Kidney (tissue), 14 donors: ENCODE data around the gene FHL1. TPM values are rescaled to one million over a fixed set of nuclear protein-coding genes. Genes with fewer than 3 reads are reported as not detected.

Experiments used
- DNase-seq, 5 donors: peaks; one replicate each; pipeline ENCODE4 v3.0.0-alpha.2; 2013 to 2020
- FAIRE-seq: peaks from 2 replicates; lab custom pipeline; 2012; peaks lifted over from hg19 to GRCh38; lab: Jason Lieb, UNC
- H3K27ac ChIP-seq, 2 donors: one replicate each; pipeline ENCODE4 v1.7.0; 2013; ENCODE audit warnings: low read depth in 2 of 2, low read length in 2 of 2, inconsistent platforms in 1 of 2
- H3K27me3 ChIP-seq: one replicate; pipeline ENCODE4 v1.7.1; 2013; ENCODE audit warnings: low read length, inconsistent platforms; ENCODE audit not compliant: control insufficient read depth, insufficient read depth
- H3K36me3 ChIP-seq, 3 donors: one replicate each; pipeline versions ENCODE4 v1.7.0 to v1.7.1; 2013; ENCODE audit warnings: low read length in 3 of 3, control low read depth in 1 of 3, inconsistent platforms in 1 of 3; ENCODE audit not compliant: insufficient read depth in 3 of 3, control insufficient read depth in 2 of 3
- H3K4me1 ChIP-seq, 3 donors: one replicate each; pipeline versions ENCODE4 v1.7.0 to v1.7.1; 2013; ENCODE audit warnings: low read length in 3 of 3, inconsistent platforms in 1 of 3, low read depth in 1 of 3; ENCODE audit not compliant: control insufficient read depth in 2 of 3, insufficient read depth in 2 of 3
- H3K4me3 ChIP-seq, 3 donors: one replicate each; pipeline versions ENCODE4 v1.7.0 to v1.8.1; 2013; ENCODE audit warnings: low read length in 3 of 3, control low read depth in 1 of 3, inconsistent platforms in 1 of 3
- H3K9ac ChIP-seq, 3 donors: one replicate each; pipeline versions ENCODE4 v1.7.0 to v1.7.1; 2013; ENCODE audit warnings: low read length in 3 of 3, control low read depth in 1 of 3, inconsistent platforms in 1 of 3
- H3K9me3 ChIP-seq, 3 donors: one replicate each; pipeline versions ENCODE4 v1.7.0 to v1.7.1; 2013; ENCODE audit warnings: low read length in 3 of 3, control low read depth in 1 of 3, inconsistent platforms in 1 of 3; ENCODE audit not compliant: control insufficient read depth in 2 of 3, insufficient read depth in 1 of 3
- CTCF ChIP-seq: IDR thresholded peaks from 3 replicates; pipeline ENCODE4 v1.5.1; 2012; ENCODE audit warnings: mild to moderate bottlenecking, moderate library complexity, borderline replicate concordance; ENCODE audit not compliant: insufficient read depth; ENCODE audit errors: extremely low read depth
- intact Hi-C: fragments of 100-400 bp; cut with DNase I; formaldehyde crosslinking; loops from one replicate; pipeline ENCODE4 v1.11.1; 2022
- polyA plus RNA-seq: library from polyadenylated mRNA; stranded (reverse); fragments of 350-450 nt; fragmentation: Illumina TruSeq; extraction: RNeasy Lipid Tissue Mini Kit (QIAGEN cat#74804); gene quantifications from one replicate; pipeline ENCODE4 v1.2.3, GENCODE V29; 2014; ENCODE audit warnings: low read depth, low replicate concordance; ENCODE audit not compliant: insufficient read depth
- total RNA-seq: library from RNA; stranded (reverse); fragmentation: NEBNext Ultra II Directional; extraction: Animal tissue kit (Norgen Biotek cat#: 25700); gene quantifications from one replicate; pipeline ENCODE4 v1.2.1, GENCODE V29; 2021
- donor health status: control.
- donor health status: control.
- donor health status: control.
- donor health status: control.
- donor health status: control.
- donor health status: DM: yes; HTN: yes; CAD: no.
- donor health status: Normal renal cell carcinoma (clear cell type).

Gene FHL1
- total and polyA plus RNA-seq, 2 donors from 2014 or later, result 44.0 to 168 TPM

- no peak for DNase-seq
- no peak for FAIRE-seq
- H3K4me3 ChIP-seq, result no peak overlapping the region
- no peaks in the 10 kb centered on the region for H3K36me3 ChIP-seq
- no peaks in the 10 kb centered on the region for H3K9me3 ChIP-seq
- H3K27me3 ChIP-seq, result no peaks in the 10 kb centered on the region
- H3K27ac ChIP-seq, result peak overlapping the region in 1 of 2 donors; percentile 67
- H3K9ac ChIP-seq, result no peak overlapping the region
- TF ChIP-seq CTCF, result no peak
- H3K4me1 ChIP-seq, result peaks cover 0 to 39% (median 18%) of the 10 kb centered on the region in 3 donors
- intact Hi-C loops, result no loop called here
Observed at GRCh38 chrX:136196691-136197155, 49.4 kb downstream of the FHL1 start.

GRCh38 chrX:136198010-136198409 lies 50.7 kb downstream of the FHL1 start:
- H3K4me1 ChIP-seq, result peaks cover 0 to 32% (median 15%) of the 10 kb centered on the region in 3 donors
- no peak overlapping the region for H3K9ac ChIP-seq
- no peaks in the 10 kb centered on the region for H3K36me3 ChIP-seq
- TF ChIP-seq CTCF, result no peak
- peak; percentile 80 for FAIRE-seq
- no peaks in the 10 kb centered on the region for H3K9me3 ChIP-seq
- DNase-seq, result no peak
- H3K27ac ChIP-seq, result no peak overlapping the region
- no peak overlapping the region for H3K4me3 ChIP-seq
- intact Hi-C loops, result no loop called here
- no peaks in the 10 kb centered on the region for H3K27me3 ChIP-seq

- Histone ChIP-seq H3K9me3 (no peaks in the 10 kb centered on the region), H3K4me1 (peaks cover 0 to 24% (median 14%) of the 10 kb centered on the region in 3 donors), H3K27ac (no peak overlapping the region), H3K27me3 (no peaks in the 10 kb centered on the region), H3K4me3 (no peak overlapping the region), H3K9ac (no peak overlapping the region), H3K36me3 (no peaks in the 10 kb centered on the region)
- no peak for DNase-seq
- no peak for TF ChIP-seq CTCF
- intact Hi-C loops, result no loop called here
- FAIRE-seq, result no peak
Observed at GRCh38 chrX:136198678-136199243, 51.4 kb downstream of the FHL1 start.

GRCh38 chrX:136199365-136199764 lies 52.0 kb downstream of the FHL1 start:
- no peak for FAIRE-seq
- H3K4me1 ChIP-seq, result peaks cover 0 to 23% (median 8%) of the 10 kb centered on the region in 3 donors

More at GRCh38 chrX:136199365-136199764, 52.0 kb downstream of the FHL1 start:
- H3K9ac ChIP-seq, result no peak overlapping the region
- intact Hi-C loops, result no loop called here
- DNase-seq, result no peak
- H3K27ac ChIP-seq, result peak overlapping the region in 1 of 2 donors; percentile 23
- H3K9me3 ChIP-seq, result no peaks in the 10 kb centered on the region
- no peak overlapping the region for H3K4me3 ChIP-seq
- no peaks in the 10 kb centered on the region for H3K27me3 ChIP-seq
- TF ChIP-seq CTCF, result no peak
- no peaks in the 10 kb centered on the region for H3K36me3 ChIP-seq
